GM19467 (cell line): ENCODE measurements around the gene KSR1.

Source experiments
- ATAC-seq: cut with Tn5 transposase; IDR thresholded peaks from one replicate; pipeline ENCODE4 v1.9.1; 2021; ENCODE audit warnings: mild to moderate bottlenecking, moderate library complexity; ENCODE audit not compliant: unreplicated experiment

The KSR1 gene

DNA sequence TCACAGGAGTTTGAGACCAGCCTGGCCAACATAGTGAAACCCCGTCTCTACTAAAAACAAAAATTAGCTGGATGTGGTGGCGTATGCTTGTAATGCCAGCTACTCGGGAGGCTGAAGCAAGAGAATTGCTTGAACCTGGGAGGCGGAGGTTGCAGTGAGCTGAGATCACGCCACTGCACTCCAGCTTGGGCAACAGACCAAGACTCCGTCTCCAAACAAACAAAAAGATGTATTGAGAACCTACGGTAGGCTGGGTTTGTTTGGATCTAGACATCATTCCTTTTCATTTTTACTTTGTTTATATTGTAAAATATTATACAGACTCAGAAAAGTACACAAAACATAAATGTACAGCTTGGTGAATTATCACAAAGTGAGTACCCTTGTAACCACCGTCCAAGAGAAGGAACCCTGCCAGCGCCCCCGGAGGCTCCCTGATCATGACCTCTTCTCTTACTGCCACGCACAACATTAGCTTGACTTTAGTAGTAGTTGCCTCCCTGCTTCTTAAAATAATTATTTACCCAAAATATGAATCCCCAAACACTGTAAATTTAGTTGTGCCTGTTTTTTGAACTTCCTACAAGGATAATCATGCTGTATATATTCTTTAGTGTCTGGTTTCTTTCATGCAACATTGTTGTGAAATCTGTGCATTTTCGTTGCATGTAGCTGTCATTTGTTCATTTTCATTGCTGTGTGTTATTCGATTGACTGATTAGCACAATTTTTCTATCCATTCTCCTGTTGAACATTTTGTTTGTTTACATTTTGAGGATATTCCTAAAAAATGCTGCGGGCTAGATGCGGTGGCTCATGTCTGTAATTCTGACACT, 56.5 kb downstream of the KSR1 start:
- no peak for ATAC-seq

DNA sequence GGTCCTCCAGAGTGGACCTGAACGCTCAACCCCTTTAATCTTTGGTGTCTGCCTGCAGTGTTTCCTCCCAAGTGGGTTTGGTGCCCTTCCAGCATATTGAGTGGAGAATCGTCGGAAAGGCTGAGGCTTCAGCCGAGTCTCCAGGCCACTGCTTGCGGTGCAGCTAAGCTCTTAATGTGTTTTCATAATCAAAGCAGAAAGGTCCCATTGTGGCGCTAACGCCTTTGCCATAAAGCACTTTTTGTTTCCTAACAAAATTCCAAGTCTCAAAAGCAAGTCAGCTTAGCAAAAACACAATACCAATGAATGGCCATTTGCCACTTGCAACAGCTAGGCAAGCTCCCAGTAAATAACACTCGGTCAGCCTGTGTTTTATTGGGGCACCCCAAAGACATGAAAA, 57.6 kb downstream of the KSR1 start:
- ATAC-seq: no peak

DNA sequence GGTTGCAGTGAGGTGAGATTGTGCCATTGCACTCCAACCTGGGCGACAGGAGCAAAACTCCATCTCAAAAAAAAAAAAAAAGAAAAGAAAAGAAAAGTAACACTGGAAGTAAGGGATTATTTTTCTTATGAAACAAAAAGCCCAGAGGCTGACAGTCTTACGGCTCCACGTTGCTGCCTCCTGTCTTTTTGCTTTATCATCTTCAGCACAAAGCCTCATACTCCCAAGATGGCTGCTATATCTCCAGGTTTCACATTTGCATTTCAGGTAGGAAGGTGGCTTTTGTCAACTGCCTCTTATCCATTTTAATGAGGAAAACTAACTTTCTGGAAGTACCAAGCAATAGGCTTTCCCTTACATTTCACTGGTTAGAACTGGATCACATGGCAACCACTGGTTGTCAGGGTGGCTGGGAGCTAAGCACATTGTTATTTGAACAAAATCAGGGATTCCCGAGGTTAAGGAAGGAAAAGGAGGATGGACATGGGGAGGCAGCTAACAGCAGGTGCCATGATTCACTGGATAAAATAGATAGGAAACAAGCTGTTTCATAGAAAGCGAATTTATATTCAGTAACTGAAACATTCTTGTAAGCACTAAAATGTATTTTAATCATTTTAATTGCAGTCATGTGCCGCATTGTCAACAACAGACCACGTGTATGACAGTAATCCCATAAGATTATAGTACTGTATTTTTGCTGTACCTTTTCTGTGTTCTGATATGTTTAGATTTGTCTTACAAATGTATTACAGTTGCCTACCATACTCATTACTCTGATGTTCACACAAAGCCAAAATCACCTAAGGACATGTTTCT, 58.6 kb downstream of the KSR1 start:
- ATAC-seq: no peak

DNA sequence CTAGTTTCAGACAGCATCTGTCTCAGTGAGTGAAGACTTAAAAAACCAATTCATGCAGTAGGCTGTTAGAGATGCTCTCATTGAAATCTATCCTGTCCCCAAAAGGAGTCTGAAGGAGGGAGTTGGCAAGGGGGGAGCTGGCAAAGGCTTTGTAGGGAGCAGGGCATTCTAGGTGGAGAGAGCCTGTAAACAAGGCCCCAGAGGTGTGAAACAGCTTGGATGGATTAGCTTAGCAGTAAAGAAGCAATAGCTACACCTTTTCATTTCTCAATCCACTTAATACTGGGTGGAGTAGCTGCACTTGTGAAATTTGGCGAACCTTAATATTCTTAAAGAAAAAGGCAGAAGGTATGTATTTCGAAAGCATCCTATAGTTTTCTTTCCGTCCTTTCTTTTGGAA, 61.8 kb downstream of the KSR1 start:
- ATAC-seq: no peak

DNA sequence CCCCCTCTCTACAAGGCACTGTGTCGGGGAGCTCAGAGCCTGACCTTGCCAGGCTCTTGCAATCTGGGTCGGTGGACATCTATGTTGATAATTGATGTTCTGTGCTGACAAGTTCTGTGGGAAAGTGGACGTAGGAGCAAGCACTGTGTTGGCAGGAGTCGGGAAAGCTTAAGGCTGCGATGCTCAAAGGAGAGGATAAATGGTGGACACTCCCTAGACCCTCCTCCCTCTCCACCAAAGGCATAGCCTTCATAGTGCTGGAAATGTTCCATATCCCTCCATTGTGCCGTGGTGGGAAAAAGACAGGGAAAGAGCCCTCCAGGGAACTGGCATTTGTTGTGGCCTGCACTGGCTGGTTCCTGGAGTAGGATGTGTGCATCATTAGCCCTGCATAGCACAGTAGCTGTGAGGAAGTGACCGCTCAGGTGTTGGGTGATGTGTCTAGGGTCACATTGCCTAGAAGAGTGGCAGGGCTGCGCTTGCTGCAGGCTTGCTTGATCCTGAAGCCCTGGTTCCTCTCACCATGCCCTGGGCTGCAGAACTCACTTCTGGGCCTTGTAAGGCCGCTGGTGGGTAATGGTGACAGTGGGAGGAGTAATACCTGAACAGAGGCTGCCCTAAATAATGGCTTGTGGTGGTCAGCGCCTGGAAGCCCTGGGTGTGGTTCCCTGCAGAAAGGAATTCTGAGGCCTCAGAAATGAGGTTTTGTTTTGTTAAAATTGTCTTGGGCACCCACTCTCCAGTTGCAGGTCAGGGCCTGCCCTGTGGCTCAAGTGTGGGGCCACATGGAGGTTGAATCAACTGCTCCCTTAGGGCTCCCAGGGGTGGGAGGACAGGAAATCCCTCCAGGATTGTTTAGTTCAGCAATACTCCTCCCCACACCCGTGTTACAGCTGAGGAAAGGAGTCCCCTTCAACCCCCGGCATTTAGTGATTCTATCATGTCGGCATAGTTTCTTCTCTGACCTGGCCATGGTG, 62.6 kb downstream of the KSR1 start:
- ATAC-seq: no peak

DNA sequence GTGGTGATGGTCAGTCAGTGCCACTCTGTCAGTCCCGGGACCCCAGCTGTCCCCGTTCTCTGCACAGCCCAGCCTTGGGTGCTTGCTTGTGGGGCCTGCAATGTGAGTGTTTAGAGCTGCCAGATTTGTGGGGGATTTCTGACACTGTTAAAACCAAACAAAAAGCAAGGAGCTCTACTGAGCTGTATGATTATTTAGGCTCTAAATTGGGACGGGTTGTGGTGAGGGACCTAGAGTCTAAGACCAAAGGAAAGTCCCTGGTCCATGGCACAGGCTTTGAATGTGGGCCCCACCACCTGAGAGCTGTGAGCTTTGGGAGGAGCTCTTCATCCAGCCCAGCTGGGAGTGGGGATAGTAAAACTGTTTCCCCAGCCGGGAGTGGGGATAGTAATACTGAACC, 63.3 kb downstream of the KSR1 start:
- peak; percentile 46 for ATAC-seq

DNA sequence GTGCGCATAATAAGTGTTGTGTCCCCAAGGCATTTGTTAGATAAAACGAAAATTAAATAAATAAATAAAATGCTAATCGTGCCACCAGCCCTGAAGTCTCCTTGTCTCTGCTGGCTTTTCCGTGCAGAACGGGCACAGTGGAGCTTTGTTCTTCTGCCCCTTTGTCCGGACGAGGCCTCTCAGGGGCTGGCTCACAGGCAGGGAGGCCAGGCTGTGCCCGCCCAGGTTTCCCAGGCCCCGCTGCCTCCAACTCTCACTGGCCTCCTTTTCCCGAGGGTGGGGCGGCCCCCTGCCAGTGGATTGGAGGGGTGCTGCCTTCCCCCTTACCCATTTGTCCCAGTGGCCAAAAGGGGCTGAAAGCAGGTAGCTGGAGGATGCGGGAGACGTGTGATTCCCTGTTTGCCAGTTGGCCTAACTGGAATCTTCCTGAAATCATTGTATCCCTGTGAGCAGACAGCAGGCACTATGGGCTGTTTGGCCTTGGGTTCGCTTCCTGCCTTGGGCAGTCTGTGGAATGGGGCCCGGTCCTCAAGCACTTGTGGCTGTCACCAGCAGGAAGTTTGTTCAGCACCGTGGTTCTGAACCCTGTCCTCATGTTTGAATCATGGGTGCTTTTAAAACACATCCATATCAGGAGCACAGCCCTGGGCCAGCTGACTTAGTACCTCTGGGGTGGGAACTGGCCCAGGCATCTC, 64.4 kb downstream of the KSR1 start:
- no peak for ATAC-seq

DNA sequence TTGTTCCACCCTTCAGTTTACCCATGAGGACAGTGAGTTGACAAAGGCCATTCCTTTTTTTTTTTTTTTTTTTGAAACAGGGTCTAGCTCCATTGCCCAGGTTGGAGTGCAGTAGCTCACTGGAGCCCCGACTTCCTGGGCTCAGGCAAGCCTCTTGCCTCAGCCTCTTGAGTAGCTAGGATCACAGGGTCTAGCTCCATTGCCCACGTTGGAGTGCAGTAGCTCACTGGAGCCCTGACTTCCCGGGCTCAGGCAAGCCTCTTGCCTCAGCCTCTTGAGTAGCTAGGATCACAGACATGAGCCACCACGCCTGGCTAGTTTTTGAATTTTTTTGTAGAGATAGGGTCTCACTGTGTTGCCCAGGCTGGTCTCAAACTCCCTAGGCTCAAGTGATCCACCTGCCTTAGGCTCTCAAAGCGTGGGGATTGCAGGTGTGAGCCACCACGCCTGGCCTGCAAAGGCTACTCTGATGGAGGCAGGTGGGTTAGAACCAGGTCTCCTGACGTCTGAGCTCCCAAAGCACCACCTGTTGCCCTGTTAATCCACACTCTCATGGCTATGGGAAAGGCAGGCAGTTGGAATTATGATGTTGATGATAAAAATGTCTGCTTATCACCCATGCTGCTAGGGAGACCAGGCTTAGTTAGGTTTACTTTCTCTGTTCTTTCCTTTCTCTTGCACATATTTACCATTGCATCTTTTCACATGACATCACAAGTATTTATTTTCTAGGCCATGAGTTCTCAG, 65.2 kb downstream of the KSR1 start:
- ATAC-seq: no peak

DNA sequence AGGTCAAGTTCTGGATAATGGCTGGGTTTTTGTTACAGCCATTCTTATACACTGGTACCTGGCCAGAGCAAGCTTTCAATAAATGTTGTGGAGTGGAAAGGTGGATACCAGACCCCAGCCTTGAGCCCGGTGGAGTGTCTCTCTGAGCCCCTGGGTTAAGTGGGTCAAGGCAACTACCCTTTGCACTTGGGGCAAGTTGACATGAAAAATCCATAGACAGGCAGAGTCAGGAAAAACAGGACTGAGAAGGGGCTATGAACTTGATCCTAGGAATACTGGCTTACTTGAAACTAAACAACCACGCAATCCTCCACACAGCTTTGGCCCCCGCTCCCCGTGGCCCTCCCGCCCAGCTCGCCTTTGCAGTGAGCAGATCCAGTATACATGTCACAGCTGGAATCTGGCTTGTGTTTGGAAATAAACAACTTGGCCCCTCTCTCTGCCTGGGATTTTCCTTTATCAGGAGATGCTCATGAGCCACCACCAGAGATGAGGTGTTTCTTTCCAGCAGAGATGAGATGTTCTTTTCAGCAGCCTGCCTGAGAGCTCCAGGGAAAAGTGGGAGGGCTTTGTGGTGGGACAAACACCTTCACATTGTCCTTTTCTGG, 65.9 kb downstream of the KSR1 start:
- ATAC-seq: no peak

DNA sequence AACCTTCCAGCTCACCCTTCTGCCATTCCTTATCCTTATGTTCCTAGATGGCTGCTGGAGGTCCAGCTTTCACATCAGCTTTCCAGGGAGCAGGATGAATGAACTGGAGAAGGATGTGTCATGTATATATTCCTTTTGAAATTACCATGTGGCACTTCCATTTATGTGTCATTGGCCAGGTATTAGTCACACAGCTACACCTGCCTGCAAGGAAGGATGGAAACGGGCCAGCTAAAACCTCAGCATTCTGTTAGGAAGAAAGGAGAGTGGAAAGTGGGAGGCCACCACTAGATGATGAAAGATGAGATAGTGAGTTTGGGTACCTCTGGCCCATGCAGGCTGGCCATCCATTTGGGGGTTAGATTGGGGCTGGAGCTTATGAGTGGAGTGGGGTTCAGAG, 67.5 kb downstream of the KSR1 start:
- no peak for ATAC-seq

DNA sequence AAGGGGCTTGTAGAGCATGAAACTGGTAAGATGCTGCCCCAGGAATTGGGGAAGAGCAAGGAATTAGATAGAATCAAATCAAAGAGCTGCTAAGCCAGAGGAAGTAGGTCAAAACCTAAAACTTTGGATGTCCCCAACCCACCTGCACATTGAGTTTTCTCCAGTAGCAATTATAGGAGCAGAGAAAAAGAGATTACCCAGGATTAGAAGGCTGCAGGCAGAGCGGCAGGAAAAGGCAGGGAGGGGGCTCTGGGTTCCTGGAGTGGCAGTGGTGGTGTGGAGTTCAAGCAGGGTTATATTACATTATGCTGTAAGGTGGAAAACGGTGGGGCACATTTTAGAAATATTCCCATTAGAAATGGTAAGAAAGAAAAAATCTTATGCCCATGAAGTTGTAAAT, 68.3 kb downstream of the KSR1 start:
- ATAC-seq: no peak

DNA sequence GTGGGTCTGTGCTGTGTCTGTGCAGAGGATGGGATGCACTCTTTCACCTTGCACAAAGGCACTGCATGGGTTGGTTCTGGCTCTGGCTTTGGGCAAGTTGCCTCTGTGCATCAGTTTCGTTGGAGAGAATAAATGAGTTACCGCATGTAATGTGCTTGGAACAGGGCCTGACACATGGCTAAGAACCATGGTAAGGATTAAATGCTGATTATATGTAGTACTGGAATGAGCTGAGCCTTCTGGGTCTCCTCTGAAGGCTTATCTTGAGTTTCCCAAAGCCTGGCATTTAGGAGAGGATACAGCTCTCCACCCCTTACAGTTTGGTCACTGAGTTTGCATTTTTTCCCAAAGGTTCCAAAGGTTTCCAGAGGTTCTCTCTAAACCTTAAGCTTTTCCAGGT, 69.1 kb downstream of the KSR1 start:
- no peak for ATAC-seq

DNA sequence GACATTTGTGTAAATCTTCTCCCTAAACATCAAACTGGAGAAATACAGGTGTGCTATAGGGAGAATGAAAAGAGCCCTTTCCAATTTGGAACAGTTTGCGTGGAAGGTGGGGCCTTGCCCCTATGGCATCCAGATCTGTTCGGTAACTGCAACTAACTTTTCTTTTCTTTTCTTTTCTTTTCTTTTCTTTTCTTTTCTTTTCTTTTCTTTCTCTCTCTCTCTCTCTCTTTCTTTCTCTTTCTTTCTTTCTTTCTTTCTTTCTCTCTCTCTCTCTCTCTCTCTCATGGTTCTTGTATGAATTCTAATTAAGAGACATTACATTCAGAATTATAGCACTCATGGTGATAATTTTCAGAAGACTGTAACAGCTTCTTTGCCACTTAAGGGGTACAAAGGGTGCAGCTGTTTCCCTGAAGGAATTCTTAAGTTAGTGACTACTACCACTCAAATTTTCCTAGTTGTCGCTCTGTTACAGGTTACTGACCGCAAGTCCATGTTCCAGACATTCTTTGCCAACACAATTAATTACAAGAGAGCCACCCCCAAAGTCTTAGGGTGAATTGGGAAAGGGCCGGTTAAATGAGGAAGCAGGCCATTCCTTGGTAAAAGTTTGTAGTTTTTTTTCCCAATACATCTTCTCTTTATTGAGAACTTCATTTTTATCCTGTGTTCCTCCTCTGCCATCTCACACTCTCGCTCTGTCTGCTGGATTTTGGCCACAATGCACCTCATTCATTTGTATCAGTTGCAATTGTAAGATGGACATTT, 69.8 kb downstream of the KSR1 start:
- no peak for ATAC-seq

DNA sequence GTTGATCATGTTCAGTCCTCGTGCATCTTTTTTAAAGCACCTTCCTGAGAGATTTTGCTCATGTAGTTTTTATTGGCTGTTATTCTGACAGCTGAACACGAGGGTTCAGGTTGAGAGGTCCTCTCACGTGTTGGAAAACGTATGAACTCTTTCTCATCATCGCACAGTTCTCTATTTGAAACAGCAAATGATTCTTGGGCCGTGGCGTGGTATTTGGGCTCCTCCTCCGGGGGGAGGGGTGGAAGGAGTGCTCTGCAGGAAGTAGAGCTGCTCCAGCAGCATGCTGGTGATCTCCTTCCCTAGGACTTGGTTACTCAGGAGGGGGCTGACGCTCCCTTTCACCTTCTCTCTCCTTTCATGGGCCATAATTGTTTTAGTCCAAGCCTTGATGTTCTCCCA, 70.4 kb downstream of the KSR1 start:
- peak; percentile 60 for ATAC-seq

DNA sequence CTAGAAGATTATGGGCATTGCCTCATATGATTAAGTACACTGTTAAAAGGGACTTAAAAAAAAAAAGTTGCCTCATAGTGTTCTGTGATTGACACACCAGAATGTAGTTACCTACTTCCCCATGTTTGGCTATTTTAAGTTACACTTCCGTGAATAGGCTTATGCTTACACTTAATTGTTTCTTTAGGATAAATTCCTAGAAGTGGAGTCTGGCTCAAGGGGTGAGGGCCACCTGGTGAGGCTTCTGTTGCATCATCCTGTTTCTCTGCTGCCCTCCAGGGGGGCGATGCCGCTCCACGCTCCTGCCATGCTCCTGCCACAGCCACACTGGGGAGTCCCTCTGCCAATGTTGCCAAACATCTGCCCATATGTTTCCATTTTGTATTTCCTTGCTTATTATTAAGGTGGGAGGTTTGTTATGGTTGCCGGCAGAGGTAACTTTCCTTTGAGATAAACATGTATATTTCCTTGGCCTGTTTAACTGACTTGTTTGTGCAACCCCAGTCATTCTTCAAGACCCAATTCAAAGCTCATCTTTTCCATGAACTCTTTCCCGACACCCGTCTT, 73.1 kb downstream of the KSR1 start:
- ATAC-seq: no peak

DNA sequence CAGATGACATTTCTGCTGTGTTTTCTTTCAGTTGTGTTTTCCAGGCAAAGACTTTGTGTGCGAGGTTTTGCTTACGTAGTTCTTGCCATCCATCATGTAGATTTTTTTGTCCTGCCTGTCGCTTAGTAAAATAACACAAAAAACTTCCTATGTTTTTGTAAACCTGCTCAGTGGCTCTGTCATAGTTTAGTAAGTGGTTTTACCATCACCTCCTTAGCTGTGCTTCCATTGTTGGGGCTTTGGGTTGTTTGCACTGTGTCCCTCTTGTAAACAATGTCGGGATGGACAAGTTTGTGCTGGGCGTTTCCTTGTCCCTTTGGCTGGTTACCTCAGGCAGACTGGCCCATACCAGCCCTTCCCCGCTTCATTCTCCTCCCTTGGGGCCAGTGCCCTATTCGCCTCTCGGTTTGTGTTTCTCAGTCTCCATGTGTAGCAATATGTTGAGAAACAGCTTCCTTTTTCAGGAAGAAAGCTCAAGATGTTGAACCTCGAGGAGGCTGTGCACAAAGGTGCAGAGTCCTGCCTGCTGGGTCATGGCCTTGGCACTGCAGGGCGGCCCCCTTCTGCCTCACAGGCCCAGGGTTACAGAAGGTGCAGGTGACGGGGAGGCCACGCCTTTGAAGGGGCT, 74.6 kb downstream of the KSR1 start:
- no peak for ATAC-seq

DNA sequence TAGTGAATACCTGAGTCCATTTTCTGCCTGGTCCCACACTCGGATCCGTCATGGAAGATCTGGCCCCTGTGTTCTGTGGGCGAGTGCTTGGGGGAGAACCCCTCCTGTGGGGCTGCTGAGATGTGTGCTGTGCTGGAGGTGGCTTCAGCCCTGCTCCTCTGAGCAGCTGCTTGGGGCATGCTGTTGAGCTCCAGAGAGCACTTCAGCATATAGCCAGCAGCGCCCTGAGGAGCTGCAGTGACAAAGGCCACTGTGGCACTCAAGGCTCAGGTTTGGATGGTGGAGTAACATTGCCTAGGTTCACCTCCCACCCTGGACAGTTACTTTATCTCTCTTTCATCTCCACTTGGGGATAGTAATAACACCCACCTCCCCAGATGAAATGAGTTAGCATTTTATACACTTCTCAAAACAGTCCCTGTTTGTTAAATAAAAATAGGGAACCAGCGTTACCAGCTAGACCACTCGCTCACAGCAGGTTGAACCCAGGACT, 75.3 kb downstream of the KSR1 start:
- ATAC-seq: no peak
